ENCODE results near the gene SLC39A11. TPM values are rescaled to one million over a fixed set of nuclear protein-coding genes. Genes with fewer than 3 reads are reported as not detected.

SLC39A11 gene
- total and polyA plus RNA-seq, 12 donors: 7.0 to 91.4 (median 22.7) TPM

GRCh38 chr17:72985882-72986720 is 106.4 kb downstream of the SLC39A11 start:
- peak; percentile 48 to 85 (median 60) for DNase-seq
- Histone ChIP-seq H3K27ac (no peak overlapping the region), H3K4me1 (replicated peaks in 1 of 2) (peaks cover 0 to 6% of the 10 kb centered on the region in 2 donors), H3K9me3 (replicated peaks in 1 of 3) (no peaks in the 10 kb centered on the region), H3K36me3 (replicated peaks in 1 of 2) (no peaks in the 10 kb centered on the region), H3K4me3 (no peak overlapping the region), H3K27me3 (no peaks in the 10 kb centered on the region)
- intact Hi-C loops (cut with DNase I): no loop called here
- 13 to 60% (median 56%) methylated on average over 3 to 11 of the region's 11 CpGs for WGBS, 4 donors
- no peak for TF ChIP-seq POLR2A (IDR thresholded peaks at IDR 0.05)
- peak; percentile 50 to 81 (median 69) for TF ChIP-seq CTCF (IDR thresholded peaks at IDR 0.05)

- Histone ChIP-seq H3K27me3 (no peaks in the 10 kb centered on the region), H3K27ac (peak overlapping the region in 2 of 5 donors; percentile 39 to 66), H3K4me3 (no peak overlapping the region), H3K9me3 (replicated peaks in 1 of 3) (no peaks in the 10 kb centered on the region), H3K4me1 (replicated peaks in 1 of 2) (peaks cover 0 to 6% of the 10 kb centered on the region in 2 donors), H3K36me3 (replicated peaks in 1 of 2) (no peaks in the 10 kb centered on the region)
- intact Hi-C loops (cut with DNase I): no loop called here
- TF ChIP-seq CTCF (IDR thresholded peaks at IDR 0.05) (no peak), POLR2A (IDR thresholded peaks at IDR 0.05) (no peak)
- 67 to 73% (median 72%) methylated on average over 7 of the region's 7 CpGs for WGBS, 4 donors
- no peak for DNase-seq
Measured at GRCh38 chr17:72984926-72985325, 107.6 kb downstream of the SLC39A11 start.

GRCh38 chr17:72984145-72984925 is 108.2 kb downstream of the SLC39A11 start:
- peaks cover 0 to 6% of the 10 kb centered on the region in 2 donors for H3K4me1 ChIP-seq (replicated peaks in 1 of 2)
- intact Hi-C loops (cut with DNase I): no loop called here
- no peak for DNase-seq
- H3K9me3 ChIP-seq (replicated peaks in 1 of 3): no peaks in the 10 kb centered on the region
- peak overlapping the region in 2 of 5 donors; percentile 39 to 66 for H3K27ac ChIP-seq
- TF ChIP-seq POLR2A (IDR thresholded peaks at IDR 0.05) (no peak), CTCF (IDR thresholded peaks at IDR 0.05) (no peak)
- H3K27me3 ChIP-seq: no peaks in the 10 kb centered on the region
- WGBS, 4 donors: 48 to 60% (median 52%) methylated on average over 9 of the region's 9 CpGs
- H3K4me3 ChIP-seq: no peak overlapping the region
- H3K36me3 ChIP-seq (replicated peaks in 1 of 2): no peaks in the 10 kb centered on the region

- TF ChIP-seq POLR2A (IDR thresholded peaks at IDR 0.05): no peak
- no peak for TF ChIP-seq CTCF (IDR thresholded peaks at IDR 0.05)
- intact Hi-C loops (cut with DNase I): no loop called here
- no peaks in the 10 kb centered on the region for H3K36me3 ChIP-seq (replicated peaks in 1 of 2)
- WGBS, 4 donors: 69 to 80% (median 75%) methylated on average over 3 of the region's 3 CpGs
- no peak overlapping the region for H3K27ac ChIP-seq
- H3K27me3 ChIP-seq: no peaks in the 10 kb centered on the region
- H3K4me1 ChIP-seq (replicated peaks in 1 of 2): peaks cover 0 to 17% of the 10 kb centered on the region in 2 donors
- DNase-seq: no peak
- no peaks in the 10 kb centered on the region for H3K9me3 ChIP-seq (replicated peaks in 1 of 3)
- H3K4me3 ChIP-seq: no peak overlapping the region
Measured at GRCh38 chr17:72982680-72983079, 109.8 kb downstream of the SLC39A11 start.
